ENCODE data around the gene KDM4C. TPM values are rescaled to one million over a fixed set of nuclear protein-coding genes. Genes with fewer than 3 reads are reported as not detected.
A peak's percentile ranks its signal among the peaks of the same experiment; 100 is the strongest.

KDM4C gene
- total and polyA plus RNA-seq, 2 of the 13 experiments (the other 11 are each of a cell fraction or from before 2014, with no cell fraction given) = 19.4 to 23.6 TPM

DNA sequence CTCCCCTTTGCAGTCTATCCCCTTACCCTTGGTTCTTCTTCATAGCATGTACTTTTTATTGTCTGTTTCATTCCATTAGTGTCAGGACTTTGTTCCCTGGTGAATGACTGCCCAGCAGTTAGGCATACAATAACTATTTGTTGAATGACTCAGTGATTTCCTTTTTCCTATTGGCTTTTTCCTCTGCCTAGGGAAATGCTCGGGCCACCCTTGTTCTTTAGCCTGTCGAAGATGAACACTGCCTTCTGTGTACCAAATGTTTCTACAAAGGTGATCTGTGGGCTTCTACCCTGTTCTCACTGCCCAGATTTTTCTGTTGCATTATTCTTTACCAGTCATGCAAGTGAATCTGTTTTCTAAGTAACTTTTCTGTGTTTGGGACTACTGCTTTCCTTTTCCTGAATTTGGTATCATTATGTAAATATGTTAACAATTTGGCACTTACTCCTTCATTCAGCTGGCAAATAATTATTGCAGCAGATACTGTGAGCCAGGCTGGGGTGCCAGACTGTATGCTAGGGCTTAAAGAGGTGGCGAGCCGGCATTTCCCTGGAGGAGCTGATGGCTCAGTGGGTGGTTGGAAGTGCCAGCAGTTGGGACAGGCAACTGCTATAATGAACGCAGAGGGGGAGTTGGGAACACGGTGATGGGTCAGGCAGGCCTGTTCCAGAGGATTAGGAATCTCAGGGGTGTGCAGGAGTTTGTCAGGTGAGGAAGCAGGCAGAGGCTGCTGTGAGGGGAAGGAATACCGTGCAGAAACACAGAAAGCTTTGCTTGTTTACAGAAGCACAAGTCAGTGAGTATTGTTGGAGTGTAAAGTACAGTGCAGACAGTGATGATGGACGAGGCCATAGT is 30.6 kb downstream of the KDM4C start (continued):
- no peak for TF ChIP-seq BCLAF1 (IDR thresholded peaks at IDR 0.05)
- TF ChIP-seq, protein P1, sequence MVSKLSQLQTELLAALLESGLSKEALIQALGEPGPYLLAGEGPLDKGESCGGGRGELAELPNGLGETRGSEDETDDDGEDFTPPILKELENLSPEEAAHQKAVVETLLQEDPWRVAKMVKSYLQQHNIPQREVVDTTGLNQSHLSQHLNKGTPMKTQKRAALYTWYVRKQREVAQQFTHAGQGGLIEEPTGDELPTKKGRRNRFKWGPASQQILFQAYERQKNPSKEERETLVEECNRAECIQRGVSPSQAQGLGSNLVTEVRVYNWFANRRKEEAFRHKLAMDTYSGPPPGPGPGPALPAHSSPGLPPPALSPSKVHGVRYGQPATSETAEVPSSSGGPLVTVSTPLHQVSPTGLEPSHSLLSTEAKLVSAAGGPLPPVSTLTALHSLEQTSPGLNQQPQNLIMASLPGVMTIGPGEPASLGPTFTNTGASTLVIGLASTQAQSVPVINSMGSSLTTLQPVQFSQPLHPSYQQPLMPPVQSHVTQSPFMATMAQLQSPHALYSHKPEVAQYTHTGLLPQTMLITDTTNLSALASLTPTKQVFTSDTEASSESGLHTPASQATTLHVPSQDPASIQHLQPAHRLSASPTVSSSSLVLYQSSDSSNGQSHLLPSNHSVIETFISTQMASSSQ (IDR thresholded peaks at IDR 0.05; ENCODE audit: low read depth) = no peak
- TF ChIP-seq, protein P1 (CRISPR knock-in tag; IDR thresholded peaks at IDR 0.05; ENCODE audit: borderline replicate concordance) = no peak
- TF ChIP-seq DNMT1 (CRISPR knock-in tag; IDR thresholded peaks at IDR 0.05) = no peak
- TF ChIP-seq CC2D1A (CRISPR knock-in tag; IDR thresholded peaks at IDR 0.05) = no peak
- no peak for TF ChIP-seq ZNF550 (CRISPR knock-in tag; IDR thresholded peaks at IDR 0.05; ENCODE audit: borderline replicate concordance)
- no peak for TF ChIP-seq NR2C2 (CRISPR knock-in tag; IDR thresholded peaks at IDR 0.05; ENCODE audit: borderline replicate concordance)
- TF ChIP-seq ZNF660 (CRISPR knock-in tag; IDR thresholded peaks at IDR 0.05; ENCODE audit: borderline replicate concordance, low read depth) = no peak
- no peak for TF ChIP-seq ZNF432 (CRISPR knock-in tag; IDR thresholded peaks at IDR 0.05; ENCODE audit: borderline replicate concordance)
- no peak for TF ChIP-seq MED8 (CRISPR knock-in tag; IDR thresholded peaks at IDR 0.05; ENCODE audit: insufficient replicate concordance)
- TF ChIP-seq MTA1 (CRISPR knock-in tag; IDR thresholded peaks at IDR 0.05; ENCODE audit: borderline replicate concordance) = 0 out of 2 replicates have a peak, but pooled peaks have one; percentile 12
- TF ChIP-seq TEAD3 (CRISPR knock-in tag; optimal IDR thresholded peaks at IDR 0.05; ENCODE audit: borderline replicate concordance) = peak; percentile 72
- TF ChIP-seq MXD4 (CRISPR knock-in tag; IDR thresholded peaks at IDR 0.05) = no peak
- TF ChIP-seq, protein P2, sequence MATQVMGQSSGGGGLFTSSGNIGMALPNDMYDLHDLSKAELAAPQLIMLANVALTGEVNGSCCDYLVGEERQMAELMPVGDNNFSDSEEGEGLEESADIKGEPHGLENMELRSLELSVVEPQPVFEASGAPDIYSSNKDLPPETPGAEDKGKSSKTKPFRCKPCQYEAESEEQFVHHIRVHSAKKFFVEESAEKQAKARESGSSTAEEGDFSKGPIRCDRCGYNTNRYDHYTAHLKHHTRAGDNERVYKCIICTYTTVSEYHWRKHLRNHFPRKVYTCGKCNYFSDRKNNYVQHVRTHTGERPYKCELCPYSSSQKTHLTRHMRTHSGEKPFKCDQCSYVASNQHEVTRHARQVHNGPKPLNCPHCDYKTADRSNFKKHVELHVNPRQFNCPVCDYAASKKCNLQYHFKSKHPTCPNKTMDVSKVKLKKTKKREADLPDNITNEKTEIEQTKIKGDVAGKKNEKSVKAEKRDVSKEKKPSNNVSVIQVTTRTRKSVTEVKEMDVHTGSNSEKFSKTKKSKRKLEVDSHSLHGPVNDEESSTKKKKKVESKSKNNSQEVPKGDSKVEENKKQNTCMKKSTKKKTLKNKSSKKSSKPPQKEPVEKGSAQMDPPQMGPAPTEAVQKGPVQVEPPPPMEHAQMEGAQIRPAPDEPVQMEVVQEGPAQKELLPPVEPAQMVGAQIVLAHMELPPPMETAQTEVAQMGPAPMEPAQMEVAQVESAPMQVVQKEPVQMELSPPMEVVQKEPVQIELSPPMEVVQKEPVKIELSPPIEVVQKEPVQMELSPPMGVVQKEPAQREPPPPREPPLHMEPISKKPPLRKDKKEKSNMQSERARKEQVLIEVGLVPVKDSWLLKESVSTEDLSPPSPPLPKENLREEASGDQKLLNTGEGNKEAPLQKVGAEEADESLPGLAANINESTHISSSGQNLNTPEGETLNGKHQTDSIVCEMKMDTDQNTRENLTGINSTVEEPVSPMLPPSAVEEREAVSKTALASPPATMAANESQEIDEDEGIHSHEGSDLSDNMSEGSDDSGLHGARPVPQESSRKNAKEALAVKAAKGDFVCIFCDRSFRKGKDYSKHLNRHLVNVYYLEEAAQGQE (IDR thresholded peaks at IDR 0.05; ENCODE audit: borderline replicate concordance in 1 of 2, low read depth in 1 of 2, low read length in 2 of 2) = no peak
- TF ChIP-seq MAFK (conservative IDR thresholded peaks at IDR 0.05 in 1 of 2, IDR thresholded peaks at IDR 0.05 in 1 of 2; ENCODE audit: low read length in 2 of 2) = peak; percentile 43 to 62; a peak in 2 of 4 replicates
- TF ChIP-seq ATF7 (IDR thresholded peaks at IDR 0.05) = 0 out of 2 replicates have a peak, but pooled peaks have one; percentile 11
- no peak for TF ChIP-seq ATF7 (CRISPR knock-in tag; IDR thresholded peaks at IDR 0.05)
- TF ChIP-seq ZNF484 (CRISPR knock-in tag; IDR thresholded peaks at IDR 0.05; ENCODE audit: borderline replicate concordance, low read depth) = no peak
